ENCODE data around the gene ZBTB18.

Gene ZBTB18

DNA sequence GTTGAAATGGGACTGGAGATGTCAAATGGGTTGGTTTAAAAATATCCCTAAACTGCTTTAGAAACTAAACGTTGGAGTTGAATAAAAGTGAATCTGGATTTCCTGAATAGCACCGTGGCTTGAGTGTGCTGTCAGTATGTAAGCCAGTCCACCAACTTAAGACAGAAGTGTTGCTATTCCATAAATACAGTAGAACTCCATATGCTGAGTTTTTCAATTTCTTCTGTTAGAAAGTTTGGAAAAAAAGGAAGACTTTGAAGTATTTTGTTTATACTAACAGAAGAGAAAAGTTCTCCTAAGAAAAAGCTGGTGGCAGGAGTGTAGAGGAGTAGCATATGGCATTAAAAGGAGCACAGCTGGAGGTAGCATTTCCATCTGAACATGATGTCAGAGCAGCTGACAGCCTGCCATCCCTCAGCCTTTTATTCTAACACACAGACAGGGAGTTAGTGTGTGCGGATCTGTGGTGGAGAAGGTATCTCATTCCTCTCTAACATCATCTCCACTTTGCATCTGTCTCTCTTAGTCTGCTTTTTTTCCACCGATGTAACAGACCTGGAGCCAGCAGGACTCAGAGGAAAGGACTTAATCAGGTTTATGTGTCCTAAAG, at the start of gene ZBTB18:
TSS of gene ZBTB18 (plus strand) at position 449 of the 610 bp plus-strand sequence. CDS start at position 598, 149 bp downstream.
- DNase-seq (ENCODE audit: low read depth): no peak
- TF ChIP-seq CTCF (IDR thresholded peaks at IDR 0.05; ENCODE audit: insufficient read depth, low read depth, low read length, missing control alignments): no peak

GRCh38 chr1:244002721-244003120, 48.4 kb upstream of the ZBTB18 start:
- no peak overlapping the region for H3K4me3 ChIP-seq (ENCODE audit: low read length)
- DNase-seq (ENCODE audit: low read depth): no peak
- no peak for TF ChIP-seq CTCF (IDR thresholded peaks at IDR 0.05; ENCODE audit: insufficient read depth, low read depth, low read length, missing control alignments)

More for the DNA sequence above, at the start of gene ZBTB18:
- H3K4me3 ChIP-seq (ENCODE audit: low read length): peak within 1 kb of the TSS; percentile 63

DNA sequence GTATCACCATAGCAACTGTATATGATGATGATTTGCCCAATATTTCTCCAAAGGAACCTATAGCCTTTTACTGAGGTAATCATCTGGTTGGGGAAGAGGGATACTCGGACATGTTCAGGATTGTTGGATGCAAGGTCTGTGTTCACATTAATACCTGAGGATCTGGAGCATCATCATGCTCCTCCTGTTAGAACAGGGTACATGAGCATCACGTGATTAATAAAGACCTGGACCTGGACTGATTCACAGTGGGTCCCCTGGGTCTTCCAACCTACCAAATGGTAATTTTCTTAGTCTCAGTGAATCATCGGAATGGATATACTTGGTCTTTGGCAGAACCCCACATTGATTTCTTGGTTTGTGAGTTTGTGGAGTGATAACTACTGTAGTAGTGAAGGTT, 45.6 kb upstream of the ZBTB18 start:
- DNase-seq (ENCODE audit: low read depth): no peak
- TF ChIP-seq CTCF (IDR thresholded peaks at IDR 0.05; ENCODE audit: insufficient read depth, low read depth, low read length, missing control alignments): no peak
- no peak overlapping the region for H3K4me3 ChIP-seq (ENCODE audit: low read length)

GRCh38 chr1:244006381-244006901, 44.6 kb upstream of the ZBTB18 start:
- no peak for DNase-seq (ENCODE audit: low read depth)
- no peak for TF ChIP-seq CTCF (IDR thresholded peaks at IDR 0.05; ENCODE audit: insufficient read depth, low read depth, low read length, missing control alignments)
- H3K4me3 ChIP-seq (ENCODE audit: low read length): no peak overlapping the region

- no peak for TF ChIP-seq CTCF (IDR thresholded peaks at IDR 0.05; ENCODE audit: insufficient read depth, low read depth, low read length, missing control alignments)
- no peak for DNase-seq (ENCODE audit: low read depth)
- H3K4me3 ChIP-seq (ENCODE audit: low read length): no peak overlapping the region
Observed at GRCh38 chr1:244006961-244007360, 44.1 kb upstream of the ZBTB18 start.

DNA sequence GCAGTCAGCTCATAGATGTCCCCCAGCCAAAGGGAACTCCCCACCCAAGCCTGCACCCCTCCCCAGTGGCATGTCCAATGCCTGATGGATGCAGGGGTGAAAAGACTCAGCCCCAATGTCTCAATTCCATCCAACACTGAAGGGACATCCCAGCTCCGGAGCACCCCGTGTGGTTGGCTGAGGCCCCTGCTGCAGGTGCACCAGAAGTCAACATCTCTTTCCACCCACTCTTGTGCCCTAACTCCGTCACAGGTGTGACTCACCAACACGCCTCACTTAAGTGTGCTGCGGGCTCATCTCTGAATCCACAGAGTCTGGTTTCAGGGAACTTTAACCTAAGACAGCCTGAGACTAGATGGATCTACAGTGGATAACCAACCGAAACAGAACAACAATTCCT, 40.9 kb upstream of the ZBTB18 start:
- H3K4me3 ChIP-seq (ENCODE audit: low read length): no peak overlapping the region
- peak; percentile 32 for DNase-seq (ENCODE audit: low read depth)
- no peak for TF ChIP-seq CTCF (IDR thresholded peaks at IDR 0.05; ENCODE audit: insufficient read depth, low read depth, low read length, missing control alignments)

DNA sequence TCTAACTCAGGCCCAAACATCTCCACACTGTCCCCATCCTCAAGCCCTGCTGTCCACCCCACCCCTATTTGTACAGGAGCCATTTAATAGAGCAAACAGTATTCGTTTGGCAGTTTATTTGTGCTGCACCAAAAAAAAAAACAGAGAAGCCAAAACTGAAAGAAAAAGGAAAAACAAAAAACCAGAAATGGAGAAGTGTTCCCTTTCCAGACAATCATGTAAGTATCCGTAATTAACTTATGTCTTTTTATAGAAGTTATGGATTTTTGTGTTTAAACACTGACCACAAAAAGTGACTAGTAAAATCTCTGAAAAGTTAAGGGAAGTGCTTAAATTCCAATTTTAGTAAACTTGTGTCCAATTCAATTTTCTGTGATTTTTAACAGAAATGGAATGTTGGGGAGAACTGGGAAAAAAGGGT, 40.4 kb upstream of the ZBTB18 start:
- DNase-seq (ENCODE audit: low read depth): no peak
- TF ChIP-seq CTCF (IDR thresholded peaks at IDR 0.05; ENCODE audit: insufficient read depth, low read depth, low read length, missing control alignments): no peak
- no peak overlapping the region for H3K4me3 ChIP-seq (ENCODE audit: low read length)

Data from epithelial cell of esophagus (primary cell).